ENCODE measurements around the gene DNAAF1. TPM values are rescaled to one million over a fixed set of nuclear protein-coding genes. Genes with fewer than 3 reads are reported as not detected.

DNAAF1 gene
- polyA plus RNA-seq, 2 of the 4 experiments (the other 2 are of a cell fraction): 0.13 to 0.14 TPM

DNA sequence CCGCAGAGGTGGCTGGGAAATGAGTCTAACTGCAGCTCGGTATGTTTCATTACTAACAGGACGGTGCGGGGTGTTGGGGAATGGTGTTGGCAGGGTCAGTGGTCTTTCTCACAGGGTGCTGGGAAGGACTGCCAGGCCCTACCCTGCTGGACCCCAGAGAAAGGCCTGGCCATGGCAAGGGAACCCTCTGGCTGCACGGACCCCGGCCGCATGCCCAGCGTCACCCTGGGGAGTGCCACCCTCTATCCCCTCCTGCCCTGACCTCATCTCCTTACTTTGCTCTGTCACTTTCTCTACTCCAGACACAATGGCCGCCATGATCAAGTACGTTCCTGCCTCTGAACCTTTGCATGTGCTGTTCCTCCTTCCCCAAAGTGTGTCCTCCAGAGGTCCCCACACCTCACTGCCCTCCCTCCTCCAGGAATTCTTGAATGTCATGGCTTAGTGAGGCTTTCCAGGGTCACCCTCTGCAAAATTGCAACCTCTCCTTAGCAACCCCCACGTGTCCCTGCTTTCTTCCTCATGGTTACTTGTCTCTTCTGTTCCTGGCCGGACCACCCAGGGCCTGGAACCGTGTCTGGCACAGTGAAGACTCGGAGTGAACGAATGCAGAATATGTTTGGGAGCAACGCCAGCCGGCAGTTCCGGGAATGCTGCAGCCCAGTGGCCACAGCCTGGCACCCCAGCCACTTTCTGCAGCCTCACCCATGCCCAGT lies 61.0 kb downstream of the DNAAF1 start (continued):
- TF ChIP-seq, protein P1, sequence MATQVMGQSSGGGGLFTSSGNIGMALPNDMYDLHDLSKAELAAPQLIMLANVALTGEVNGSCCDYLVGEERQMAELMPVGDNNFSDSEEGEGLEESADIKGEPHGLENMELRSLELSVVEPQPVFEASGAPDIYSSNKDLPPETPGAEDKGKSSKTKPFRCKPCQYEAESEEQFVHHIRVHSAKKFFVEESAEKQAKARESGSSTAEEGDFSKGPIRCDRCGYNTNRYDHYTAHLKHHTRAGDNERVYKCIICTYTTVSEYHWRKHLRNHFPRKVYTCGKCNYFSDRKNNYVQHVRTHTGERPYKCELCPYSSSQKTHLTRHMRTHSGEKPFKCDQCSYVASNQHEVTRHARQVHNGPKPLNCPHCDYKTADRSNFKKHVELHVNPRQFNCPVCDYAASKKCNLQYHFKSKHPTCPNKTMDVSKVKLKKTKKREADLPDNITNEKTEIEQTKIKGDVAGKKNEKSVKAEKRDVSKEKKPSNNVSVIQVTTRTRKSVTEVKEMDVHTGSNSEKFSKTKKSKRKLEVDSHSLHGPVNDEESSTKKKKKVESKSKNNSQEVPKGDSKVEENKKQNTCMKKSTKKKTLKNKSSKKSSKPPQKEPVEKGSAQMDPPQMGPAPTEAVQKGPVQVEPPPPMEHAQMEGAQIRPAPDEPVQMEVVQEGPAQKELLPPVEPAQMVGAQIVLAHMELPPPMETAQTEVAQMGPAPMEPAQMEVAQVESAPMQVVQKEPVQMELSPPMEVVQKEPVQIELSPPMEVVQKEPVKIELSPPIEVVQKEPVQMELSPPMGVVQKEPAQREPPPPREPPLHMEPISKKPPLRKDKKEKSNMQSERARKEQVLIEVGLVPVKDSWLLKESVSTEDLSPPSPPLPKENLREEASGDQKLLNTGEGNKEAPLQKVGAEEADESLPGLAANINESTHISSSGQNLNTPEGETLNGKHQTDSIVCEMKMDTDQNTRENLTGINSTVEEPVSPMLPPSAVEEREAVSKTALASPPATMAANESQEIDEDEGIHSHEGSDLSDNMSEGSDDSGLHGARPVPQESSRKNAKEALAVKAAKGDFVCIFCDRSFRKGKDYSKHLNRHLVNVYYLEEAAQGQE (IDR thresholded peaks at IDR 0.05): no peak
- TF ChIP-seq PHF8 (IDR thresholded peaks at IDR 0.05; ENCODE audit: borderline replicate concordance, low read depth): no peak
- no peak for TF ChIP-seq EP300 (IDR thresholded peaks at IDR 0.05)
- TF ChIP-seq, protein P2, sequence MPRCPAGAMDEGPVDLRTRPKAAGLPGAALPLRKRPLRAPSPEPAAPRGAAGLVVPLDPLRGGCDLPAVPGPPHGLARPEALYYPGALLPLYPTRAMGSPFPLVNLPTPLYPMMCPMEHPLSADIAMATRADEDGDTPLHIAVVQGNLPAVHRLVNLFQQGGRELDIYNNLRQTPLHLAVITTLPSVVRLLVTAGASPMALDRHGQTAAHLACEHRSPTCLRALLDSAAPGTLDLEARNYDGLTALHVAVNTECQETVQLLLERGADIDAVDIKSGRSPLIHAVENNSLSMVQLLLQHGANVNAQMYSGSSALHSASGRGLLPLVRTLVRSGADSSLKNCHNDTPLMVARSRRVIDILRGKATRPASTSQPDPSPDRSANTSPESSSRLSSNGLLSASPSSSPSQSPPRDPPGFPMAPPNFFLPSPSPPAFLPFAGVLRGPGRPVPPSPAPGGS (IDR thresholded peaks at IDR 0.05): no peak
- no peak for TF ChIP-seq HEYL (CRISPR knock-in tag; IDR thresholded peaks at IDR 0.05)

DNA sequence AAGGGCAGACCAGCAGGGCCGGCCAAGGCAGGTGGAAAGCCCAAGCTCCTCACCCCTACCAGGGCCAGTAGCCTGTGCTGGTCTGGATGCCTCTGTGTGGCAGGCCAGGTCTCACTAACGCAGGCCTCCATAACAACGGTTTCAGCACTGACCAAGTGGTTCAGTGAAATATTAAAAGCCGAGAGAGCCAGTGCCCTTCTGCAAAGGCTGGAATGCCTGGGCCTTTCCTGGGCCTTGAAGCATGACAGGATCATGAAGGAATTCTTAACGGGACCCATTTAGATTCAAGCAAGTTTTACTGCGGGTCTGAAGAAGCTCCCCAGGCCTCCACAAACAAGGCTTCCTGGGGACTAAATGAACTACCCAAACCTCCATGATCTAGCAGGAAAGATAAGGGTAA lies 62.1 kb downstream of the DNAAF1 start:
- FAIRE-seq: no peak
- CTCF ChIA-PET: interaction anchor here (1.1 to 1.9 kb wide), 4 partner anchors 8 to 253 kb away, joined by 3 to 5 read pairs (median 4); partner anchors contain the start of gene ADAD2

DNA sequence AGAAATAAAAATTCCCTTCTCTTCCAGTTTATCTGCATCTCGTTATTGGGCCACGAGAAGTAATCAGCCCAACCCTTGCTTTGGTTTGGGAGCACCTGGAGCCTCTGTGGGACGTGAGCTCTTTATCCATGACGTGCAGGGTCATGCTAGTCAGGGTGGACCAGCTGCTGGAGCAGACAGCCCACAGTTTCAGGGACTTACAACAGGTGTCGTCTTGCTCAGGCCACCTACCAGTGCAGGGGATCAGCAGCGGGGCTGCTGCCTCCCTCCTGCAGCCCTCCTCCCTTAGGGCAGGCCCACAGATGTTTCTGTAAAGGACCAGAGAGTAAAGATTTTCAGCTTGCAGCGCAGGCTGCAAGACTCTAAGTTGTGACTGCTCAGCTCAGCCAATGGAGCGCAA lies 62.8 kb downstream of the DNAAF1 start:
- FAIRE-seq (no peak), DNase-seq (ENCODE audit: low read depth in 1 of 2, low spot score in 1 of 2) (no peak), ATAC-seq (no peak)
- H3K9me3 ChIP-seq: no peaks in the 10 kb centered on the region
- H3K4me3 ChIP-seq: no peak overlapping the region
- H3K4me2 ChIP-seq: no peak overlapping the region
- CTCF ChIA-PET: interaction anchor here (1.1 to 1.9 kb wide), 5 partner anchors 9 to 254 kb away, joined by 3 to 6 read pairs (median 4); partner anchors contain the start of gene ADAD2
- TF ChIP-seq HDAC2 (IDR thresholded peaks at IDR 0.05) (no peak), EP300 (IDR thresholded peaks at IDR 0.05) (no peak), FOXS1 (CRISPR knock-in tag; IDR thresholded peaks at IDR 0.05) (no peak), KDM1A (IDR thresholded peaks at IDR 0.05; ENCODE audit: low read depth) (no peak), KDM5A (IDR thresholded peaks at IDR 0.05) (no peak), RCOR1 (IDR thresholded peaks at IDR 0.05; ENCODE audit: low read depth, low read length) (no peak)
- TF ChIP-seq, protein P3, sequence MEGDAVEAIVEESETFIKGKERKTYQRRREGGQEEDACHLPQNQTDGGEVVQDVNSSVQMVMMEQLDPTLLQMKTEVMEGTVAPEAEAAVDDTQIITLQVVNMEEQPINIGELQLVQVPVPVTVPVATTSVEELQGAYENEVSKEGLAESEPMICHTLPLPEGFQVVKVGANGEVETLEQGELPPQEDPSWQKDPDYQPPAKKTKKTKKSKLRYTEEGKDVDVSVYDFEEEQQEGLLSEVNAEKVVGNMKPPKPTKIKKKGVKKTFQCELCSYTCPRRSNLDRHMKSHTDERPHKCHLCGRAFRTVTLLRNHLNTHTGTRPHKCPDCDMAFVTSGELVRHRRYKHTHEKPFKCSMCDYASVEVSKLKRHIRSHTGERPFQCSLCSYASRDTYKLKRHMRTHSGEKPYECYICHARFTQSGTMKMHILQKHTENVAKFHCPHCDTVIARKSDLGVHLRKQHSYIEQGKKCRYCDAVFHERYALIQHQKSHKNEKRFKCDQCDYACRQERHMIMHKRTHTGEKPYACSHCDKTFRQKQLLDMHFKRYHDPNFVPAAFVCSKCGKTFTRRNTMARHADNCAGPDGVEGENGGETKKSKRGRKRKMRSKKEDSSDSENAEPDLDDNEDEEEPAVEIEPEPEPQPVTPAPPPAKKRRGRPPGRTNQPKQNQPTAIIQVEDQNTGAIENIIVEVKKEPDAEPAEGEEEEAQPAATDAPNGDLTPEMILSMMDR (IDR thresholded peaks at IDR 0.05): no peak
- WGBS (ENCODE audit: missing lambda C conversion rate): 51% methylated on average over 8 of the region's 8 CpGs
- H3K4me1 ChIP-seq: no peaks in the 10 kb centered on the region
- H3K27ac ChIP-seq: no peak overlapping the region
- POLR2A ChIA-PET: interaction anchor here (0.6 kb wide), 1 partner anchor 69 kb away, joined by 4 read pairs; no protein-coding TSS in a partner anchor

More for the DNA sequence above, 62.1 kb downstream of the DNAAF1 start:
- Histone ChIP-seq H3K4me2 (no peak overlapping the region), H3K4me3 (no peak overlapping the region), H3K9me3 (no peaks in the 10 kb centered on the region), H3K4me1 (no peaks in the 10 kb centered on the region), H3K27ac (no peak overlapping the region)
- ATAC-seq (no peak), DNase-seq (ENCODE audit: low read depth in 1 of 2, low spot score in 1 of 2) (no peak)
- TF ChIP-seq HOXB5 (CRISPR knock-in tag; IDR thresholded peaks at IDR 0.05): no peak
- TF ChIP-seq CBX8 (IDR thresholded peaks at IDR 0.05): no peak
- TF ChIP-seq ZNF302 (CRISPR knock-in tag; IDR thresholded peaks at IDR 0.05): no peak
- TF ChIP-seq, protein P4, sequence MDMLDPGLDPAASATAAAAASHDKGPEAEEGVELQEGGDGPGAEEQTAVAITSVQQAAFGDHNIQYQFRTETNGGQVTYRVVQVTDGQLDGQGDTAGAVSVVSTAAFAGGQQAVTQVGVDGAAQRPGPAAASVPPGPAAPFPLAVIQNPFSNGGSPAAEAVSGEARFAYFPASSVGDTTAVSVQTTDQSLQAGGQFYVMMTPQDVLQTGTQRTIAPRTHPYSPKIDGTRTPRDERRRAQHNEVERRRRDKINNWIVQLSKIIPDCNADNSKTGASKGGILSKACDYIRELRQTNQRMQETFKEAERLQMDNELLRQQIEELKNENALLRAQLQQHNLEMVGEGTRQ (IDR thresholded peaks at IDR 0.05): no peak
- TF ChIP-seq ZFP36 (IDR thresholded peaks at IDR 0.05; ENCODE audit: borderline replicate concordance, partially characterized antibody): no peak
- TF ChIP-seq, protein P5, sequence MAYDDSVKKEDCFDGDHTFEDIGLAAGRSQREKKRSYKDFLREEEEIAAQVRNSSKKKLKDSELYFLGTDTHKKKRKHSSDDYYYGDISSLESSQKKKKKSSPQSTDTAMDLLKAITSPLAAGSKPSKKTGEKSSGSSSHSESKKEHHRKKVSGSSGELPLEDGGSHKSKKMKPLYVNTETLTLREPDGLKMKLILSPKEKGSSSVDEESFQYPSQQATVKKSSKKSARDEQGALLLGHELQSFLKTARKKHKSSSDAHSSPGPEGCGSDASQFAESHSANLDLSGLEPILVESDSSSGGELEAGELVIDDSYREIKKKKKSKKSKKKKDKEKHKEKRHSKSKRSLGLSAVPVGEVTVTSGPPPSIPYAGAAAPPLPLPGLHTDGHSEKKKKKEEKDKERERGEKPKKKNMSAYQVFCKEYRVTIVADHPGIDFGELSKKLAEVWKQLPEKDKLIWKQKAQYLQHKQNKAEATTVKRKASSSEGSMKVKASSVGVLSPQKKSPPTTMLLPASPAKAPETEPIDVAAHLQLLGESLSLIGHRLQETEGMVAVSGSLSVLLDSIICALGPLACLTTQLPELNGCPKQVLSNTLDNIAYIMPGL (CRISPR knock-in tag; IDR thresholded peaks at IDR 0.05; ENCODE audit: borderline replicate concordance): no peak
- TF ChIP-seq TFCP2L1 (CRISPR knock-in tag; IDR thresholded peaks at IDR 0.05): no peak
- no peak for TF ChIP-seq ZC3H11A (IDR thresholded peaks at IDR 0.05)
- TF ChIP-seq MYC (IDR thresholded peaks at IDR 0.05; ENCODE audit: borderline replicate concordance, low read length): no peak
- POLR2A ChIA-PET: interaction anchor here (0.6 kb wide), 1 partner anchor 70 kb away, joined by 4 read pairs; no protein-coding TSS in a partner anchor
- WGBS (ENCODE audit: missing lambda C conversion rate): 71% methylated on average over 6 of the region's 6 CpGs

All from A549 (cell line).